Psoas muscle (tissue), 8 donors: ENCODE data around the gene PYGM. TPM values are rescaled to one million over a fixed set of nuclear protein-coding genes. Genes with fewer than 3 reads are reported as not detected.
A peak's percentile ranks its signal among the peaks of the same experiment; 100 is the strongest.

Experiments
- ATAC-seq, 4 donors: fragments of 200-7000 bp; cut with Tn5 transposase; one replicate each; pipeline ENCODE4 v1.9.1; 2020; ENCODE audit warnings: moderate library complexity in 3 of 4, mild to moderate bottlenecking in 2 of 4
- DNase-seq, 2 donors: peaks; one replicate each; pipeline ENCODE4 v3.0.0-alpha.2; 2020
- H3K27ac ChIP-seq: fragments of 200-600 bp; one replicate; pipeline ENCODE4 v1.8.0; 2022
- H3K27me3 ChIP-seq, 3 donors: fragments of 200-600 bp in 1 of 3; one replicate each; pipeline versions ENCODE4 v1.6.1 to v1.8.0; 2013 to 2022; ENCODE audit warnings: low read length in 2 of 3, mild to moderate bottlenecking in 2 of 3, moderate library complexity in 1 of 3; ENCODE audit not compliant: insufficient read depth in 3 of 3
- H3K36me3 ChIP-seq, 2 donors: fragments of 200-600 bp in 1 of 2; one replicate each; pipeline versions ENCODE4 v1.6.1 to v1.8.0; 2013 to 2022; ENCODE audit warnings: low read depth in 1 of 2, mild to moderate bottlenecking in 1 of 2, moderate library complexity in 1 of 2; ENCODE audit not compliant: insufficient read depth in 1 of 2
- H3K4me1 ChIP-seq: fragments of 200-600 bp; one replicate; pipeline ENCODE4 v1.8.0; 2022
- H3K4me3 ChIP-seq: fragments of 200-600 bp; one replicate; pipeline ENCODE4 v1.8.0; 2022; ENCODE audit warnings: mild to moderate bottlenecking
- H3K9me3 ChIP-seq: fragments of 200-600 bp; one replicate; pipeline ENCODE4 v1.8.0; 2022
- CTCF ChIP-seq: fragments of 200-600 bp; IDR thresholded peaks from one replicate; pipeline ENCODE4 v1.8.0; 2022; ENCODE audit warnings: antibody characterized with exemption
- WGBS, 3 donors: extraction: QIAGEN DNeasy Blood & Tissue Kit; methylation state at CpG; one replicate each; pipeline versions ENCODE4 v1.1.6 to v1.1.7; 2013; 5-methylcytosine and 5-hydroxymethylcytosine counted together
- intact Hi-C, 2 donors: fragments of 100-400 bp; cut with DNase I; formaldehyde crosslinking; loops; one replicate each; pipeline versions ENCODE4 v1.11.0 to v1.14.2; 2022
- polyA plus RNA-seq, 3 donors: library from polyadenylated mRNA; stranded (reverse); fragments of 200-250 nt; gene quantifications; one replicate each; pipeline ENCODE4 v1.2.3, GENCODE V29; 2013
- total RNA-seq, 4 donors: library from RNA; stranded (reverse); fragmentation: NEBNext Ultra II Directional in 2 of 4; extraction: Animal tissue kit (Norgen Biotek cat#: 25700) in 2 of 4; gene quantifications; one replicate each; pipeline versions ENCODE4 v1.2.1 to v1.2.4, GENCODE V29; 2021 to 2023
- donor health status: healthy with polysubstance abuse.
- donor health status: DM: no; HTN: no; CAD: no; lungs with moderate emphysema.
- donor health status: Bipolar disorder and iron deficiency.
- donor health status: healthy.
- donor health status: DM: yes; HTN: yes; CAD: no.
- donor health status: DM: no; HTN: no; CAD: no.
- donor health status: DM: no; HTN: no; CAD: no.
- donor health status: DM: yes; HTN: yes; CAD: no.

Gene PYGM
- total and polyA plus RNA-seq, 7 donors = 511 to 2,203 (median 1,729) TPM

- intact Hi-C loops = no loop called here
- no peak for TF ChIP-seq CTCF
- ATAC-seq = no peak
- 78 to 82% (median 80%) methylated on average over 25 to 26 of the region's 26 CpGs for WGBS, 3 donors
- Histone ChIP-seq H3K27ac (peak overlapping the region; percentile 60), H3K27me3 (no peaks in the 10 kb centered on the region), H3K4me1 (peaks cover 7% of the 10 kb centered on the region), H3K9me3 (no peaks in the 10 kb centered on the region), H3K4me3 (no peak overlapping the region), H3K36me3 (peaks cover 0 to 33% of the 10 kb centered on the region in 2 donors)
- DNase-seq = no peak
These were observed 40.8 kb upstream of the PYGM start for GRCh38 chr11:64800303-64801157.

DNA sequence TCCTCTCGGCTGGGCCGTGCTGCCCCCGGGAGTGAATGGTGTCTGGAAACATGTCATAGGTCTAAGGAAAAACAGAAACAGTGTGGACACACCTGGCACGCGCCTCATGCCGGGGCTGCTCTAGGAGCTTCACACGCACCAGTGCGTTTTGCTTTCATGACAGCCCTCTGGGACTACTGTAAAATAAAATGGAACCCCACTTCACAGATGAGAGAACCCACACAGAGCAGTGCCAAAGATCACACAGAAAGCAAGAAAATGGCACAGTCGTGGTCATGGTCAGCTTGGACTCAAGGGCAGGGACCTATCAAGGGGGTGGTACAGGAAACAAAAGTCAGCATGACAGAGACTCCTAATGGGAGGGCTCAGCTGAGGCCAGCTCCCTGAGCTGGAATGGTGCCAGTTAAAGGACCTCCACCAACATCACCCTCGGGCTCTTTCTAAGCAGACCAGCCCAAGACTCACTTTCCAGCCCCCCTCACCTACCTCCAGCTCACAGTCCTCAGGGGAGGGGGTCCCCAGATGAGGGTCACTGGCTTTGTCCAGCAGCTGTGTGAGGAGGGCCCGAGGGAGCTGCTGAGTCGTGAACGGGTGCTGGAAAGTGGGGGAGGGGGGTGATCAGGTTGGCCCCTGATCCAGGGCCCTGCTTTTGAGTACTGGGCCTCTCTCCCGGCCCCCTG, 40.0 kb upstream of the PYGM start:
- 61 to 73% (median 68%) methylated on average over 14 of the region's 14 CpGs for WGBS, 3 donors
- intact Hi-C loops = no loop called here
- Histone ChIP-seq H3K4me1 (peaks cover 7% of the 10 kb centered on the region), H3K4me3 (no peak overlapping the region), H3K9me3 (no peaks in the 10 kb centered on the region), H3K27me3 (no peaks in the 10 kb centered on the region), H3K36me3 (peaks cover 0 to 25% of the 10 kb centered on the region in 2 donors), H3K27ac (no peak overlapping the region)
- peak in 1 of 2 donors; percentile 34 for DNase-seq
- ATAC-seq = no peak
- no peak for TF ChIP-seq CTCF

GRCh38 chr11:64799256-64799622, 39.5 kb upstream of the PYGM start:
- 73 to 77% (median 74%) methylated on average over 7 of the region's 7 CpGs for WGBS, 3 donors
- Histone ChIP-seq H3K27ac (no peak overlapping the region), H3K4me3 (no peak overlapping the region), H3K4me1 (peaks cover 7% of the 10 kb centered on the region), H3K27me3 (no peaks in the 10 kb centered on the region), H3K36me3 (peaks cover 0 to 21% of the 10 kb centered on the region in 2 donors), H3K9me3 (no peaks in the 10 kb centered on the region)
- ATAC-seq = no peak
- DNase-seq = no peak
- no peak for TF ChIP-seq CTCF
- intact Hi-C loops = no loop called here

GRCh38 chr11:64796757-64797541, 37.2 kb upstream of the PYGM start:
- intact Hi-C loops = no loop called here
- no peak overlapping the region for H3K4me3 ChIP-seq
- TF ChIP-seq CTCF = no peak
- no peak overlapping the region for H3K27ac ChIP-seq
- DNase-seq = no peak
- no peaks in the 10 kb centered on the region for H3K4me1 ChIP-seq
- ATAC-seq = no peak
- no peaks in the 10 kb centered on the region for H3K9me3 ChIP-seq
- H3K36me3 ChIP-seq = peaks cover 0 to 21% of the 10 kb centered on the region in 2 donors
- 87 to 90% (median 90%) methylated on average over 18 to 19 of the region's 19 CpGs for WGBS, 3 donors
- no peaks in the 10 kb centered on the region for H3K27me3 ChIP-seq
